LNCaP clone FGC (cell line): ENCODE results near the gene C11orf86.
"Not testable (repeated sequence)": the region's sequence is repeated elsewhere in the genome, so short reads cannot be mapped to it uniquely, and the experiment has no call there.

ENCODE experiments used
- DNase-seq: peaks from one replicate; pipeline ENCODE4 v3.0.0-alpha.2; 2011; ENCODE audit warnings: low read depth
- H3K4me3 ChIP-seq: 2 replicates; pipeline ENCODE4 v1.5.1; 2011; ENCODE audit warnings: mild to moderate bottlenecking, low read depth, low read length, control low read depth
- TF ChIP-seq, protein P1 (sequence below): IDR thresholded peaks from 2 replicates; pipeline ENCODE4 v1.5.1; 2012; ENCODE audit warnings: mild to moderate bottlenecking; ENCODE audit not compliant: control insufficient read depth, insufficient read depth; ENCODE audit errors: extremely low read depth

C11orf86 gene

DNA sequence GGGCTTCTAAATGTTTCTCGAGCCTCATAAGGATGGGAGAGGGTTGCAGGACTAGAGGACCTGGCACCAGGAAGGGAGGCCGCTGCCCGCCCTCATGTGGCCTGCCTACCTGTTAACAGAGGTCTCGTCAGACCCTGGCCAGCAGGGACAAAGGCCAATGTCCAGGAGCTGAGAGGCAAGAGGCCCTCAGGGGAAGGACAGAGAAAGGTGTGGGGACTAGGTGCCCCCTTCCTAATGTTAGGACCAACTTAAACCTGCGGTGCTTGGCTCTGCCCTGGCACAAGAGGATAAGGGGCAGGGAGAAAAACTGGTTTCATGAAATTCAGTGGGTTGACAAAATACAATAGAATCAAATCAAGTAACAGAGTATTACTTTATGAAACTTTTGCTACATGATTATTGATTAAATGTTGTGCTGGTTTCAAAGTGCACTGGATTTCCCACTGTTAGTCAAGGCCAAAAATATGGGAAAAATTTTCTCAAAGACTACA, 27.9 kb downstream of the C11orf86 start:
- TF ChIP-seq, protein P1, sequence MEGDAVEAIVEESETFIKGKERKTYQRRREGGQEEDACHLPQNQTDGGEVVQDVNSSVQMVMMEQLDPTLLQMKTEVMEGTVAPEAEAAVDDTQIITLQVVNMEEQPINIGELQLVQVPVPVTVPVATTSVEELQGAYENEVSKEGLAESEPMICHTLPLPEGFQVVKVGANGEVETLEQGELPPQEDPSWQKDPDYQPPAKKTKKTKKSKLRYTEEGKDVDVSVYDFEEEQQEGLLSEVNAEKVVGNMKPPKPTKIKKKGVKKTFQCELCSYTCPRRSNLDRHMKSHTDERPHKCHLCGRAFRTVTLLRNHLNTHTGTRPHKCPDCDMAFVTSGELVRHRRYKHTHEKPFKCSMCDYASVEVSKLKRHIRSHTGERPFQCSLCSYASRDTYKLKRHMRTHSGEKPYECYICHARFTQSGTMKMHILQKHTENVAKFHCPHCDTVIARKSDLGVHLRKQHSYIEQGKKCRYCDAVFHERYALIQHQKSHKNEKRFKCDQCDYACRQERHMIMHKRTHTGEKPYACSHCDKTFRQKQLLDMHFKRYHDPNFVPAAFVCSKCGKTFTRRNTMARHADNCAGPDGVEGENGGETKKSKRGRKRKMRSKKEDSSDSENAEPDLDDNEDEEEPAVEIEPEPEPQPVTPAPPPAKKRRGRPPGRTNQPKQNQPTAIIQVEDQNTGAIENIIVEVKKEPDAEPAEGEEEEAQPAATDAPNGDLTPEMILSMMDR: no peak
- DNase-seq: no peak

DNA sequence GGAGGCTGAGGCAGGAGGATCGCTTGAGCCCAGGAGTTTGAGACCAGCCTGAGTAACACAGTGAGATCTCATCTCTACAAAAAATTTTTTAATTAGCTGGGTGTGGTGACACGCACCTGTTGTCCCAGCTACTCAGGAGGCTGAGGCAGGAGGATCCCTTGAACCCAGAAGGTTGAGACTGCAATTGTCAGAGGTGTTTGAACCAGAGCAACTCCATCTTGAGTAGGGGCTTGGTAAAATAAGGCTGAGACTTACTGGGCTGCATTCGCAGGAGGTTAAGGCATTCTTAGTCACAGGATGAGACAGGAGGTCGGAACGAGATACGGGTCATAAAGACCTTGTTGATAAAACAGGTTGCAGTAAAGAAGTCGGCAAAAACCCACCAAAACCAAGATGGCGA, 30.1 kb downstream of the C11orf86 start:
- not testable (repeated sequence) for DNase-seq, H3K4me3 ChIP-seq

More for the DNA sequence above, 27.9 kb downstream of the C11orf86 start:
- no peak overlapping the region for H3K4me3 ChIP-seq

DNA sequence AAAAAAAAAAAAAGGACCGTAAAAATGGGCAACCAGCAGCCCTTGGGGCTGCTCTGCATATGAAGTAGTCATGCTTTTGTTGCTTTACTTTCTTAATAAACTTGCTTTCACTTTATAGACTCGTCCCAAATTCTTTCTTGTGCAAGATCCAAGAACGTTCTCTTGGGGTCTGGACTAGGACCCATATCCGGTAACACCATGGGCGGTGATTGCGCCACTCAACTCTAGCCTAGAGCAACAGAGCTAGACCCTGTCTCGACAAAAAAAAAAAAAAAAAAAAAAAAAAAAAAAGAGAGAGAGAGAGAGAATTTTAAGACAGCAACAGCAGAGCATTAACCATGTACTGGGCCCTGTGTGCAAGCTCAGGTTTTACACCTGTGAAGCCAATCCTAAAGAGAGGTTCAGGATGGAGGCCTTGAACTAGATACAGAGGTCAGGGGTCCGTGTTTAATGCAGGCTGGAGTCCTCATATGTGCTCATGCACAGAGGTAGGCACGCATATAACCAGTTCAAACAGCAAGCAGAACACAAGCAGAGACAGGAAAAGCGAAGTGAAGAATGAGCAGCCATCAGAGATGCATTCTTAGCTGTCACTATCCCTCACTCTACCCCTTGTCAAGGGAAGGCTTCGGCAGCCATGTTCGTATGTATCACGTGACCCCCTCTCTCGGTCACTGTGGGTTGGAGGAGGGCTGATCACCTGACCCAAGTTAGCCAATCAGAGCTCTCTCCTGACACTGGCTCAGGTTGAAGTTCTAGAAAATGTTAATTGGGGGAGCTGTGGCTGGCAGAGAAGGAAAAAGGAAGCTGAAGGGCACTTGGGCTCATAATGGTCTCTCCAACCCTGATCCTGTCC, 31.2 kb downstream of the C11orf86 start:
- H3K4me3 ChIP-seq: no peak overlapping the region
- TF ChIP-seq, protein P1: no peak
- no peak for DNase-seq

DNA sequence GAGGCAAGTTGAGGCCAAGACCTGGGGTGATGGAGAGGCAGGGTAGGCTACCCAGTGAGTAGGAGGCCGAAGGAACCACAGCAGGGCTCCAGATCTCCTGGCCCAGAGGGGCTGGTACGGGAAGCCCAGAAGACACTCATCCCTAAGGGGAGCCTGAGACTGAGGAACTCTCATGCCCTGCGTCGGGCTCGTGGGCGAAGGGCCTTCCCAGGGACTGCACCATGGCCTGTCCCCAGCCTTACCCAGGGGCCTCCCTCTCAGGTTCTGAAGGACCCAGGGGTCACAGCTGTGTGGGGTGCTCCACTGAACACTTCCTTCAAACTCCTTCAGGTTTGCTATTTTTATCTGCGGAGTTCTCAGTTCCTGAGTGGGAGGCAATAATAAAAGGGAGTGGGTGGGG, 32.0 kb downstream of the C11orf86 start:
- TF ChIP-seq, protein P1: no peak
- no peak overlapping the region for H3K4me3 ChIP-seq
- DNase-seq: no peak

DNA sequence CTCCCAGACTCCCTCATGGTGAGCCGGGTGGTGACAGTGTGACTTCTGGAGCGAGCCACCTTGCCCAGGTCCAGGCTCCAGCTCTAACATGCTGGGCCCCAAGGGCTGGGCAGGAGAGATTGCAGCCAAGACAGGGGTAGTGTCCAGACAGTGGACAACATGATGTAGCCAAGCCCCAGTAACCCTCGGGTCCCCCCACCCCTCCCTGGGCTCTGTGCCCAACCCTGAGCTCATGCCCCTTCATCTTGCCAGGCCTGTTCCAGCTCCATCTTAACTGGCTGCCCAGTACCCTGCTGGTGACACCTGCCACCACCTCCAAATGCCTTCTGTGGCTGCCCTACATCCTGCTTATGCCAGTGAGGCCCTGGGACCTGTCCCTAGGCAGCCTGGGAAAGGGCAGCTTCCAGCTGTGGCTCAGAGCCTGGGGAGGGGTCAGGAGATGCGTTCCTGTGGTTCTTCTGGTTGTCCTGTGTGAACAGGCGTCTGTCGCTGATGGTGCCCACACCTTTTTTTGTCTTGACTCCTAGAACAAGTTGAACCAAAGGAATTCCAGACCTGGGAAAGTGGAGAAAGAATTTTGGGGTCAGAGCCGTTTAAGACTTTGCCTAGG, 35.3 kb downstream of the C11orf86 start:
- DNase-seq: no peak
- H3K4me3 ChIP-seq: no peak overlapping the region
- TF ChIP-seq, protein P1: no peak

DNA sequence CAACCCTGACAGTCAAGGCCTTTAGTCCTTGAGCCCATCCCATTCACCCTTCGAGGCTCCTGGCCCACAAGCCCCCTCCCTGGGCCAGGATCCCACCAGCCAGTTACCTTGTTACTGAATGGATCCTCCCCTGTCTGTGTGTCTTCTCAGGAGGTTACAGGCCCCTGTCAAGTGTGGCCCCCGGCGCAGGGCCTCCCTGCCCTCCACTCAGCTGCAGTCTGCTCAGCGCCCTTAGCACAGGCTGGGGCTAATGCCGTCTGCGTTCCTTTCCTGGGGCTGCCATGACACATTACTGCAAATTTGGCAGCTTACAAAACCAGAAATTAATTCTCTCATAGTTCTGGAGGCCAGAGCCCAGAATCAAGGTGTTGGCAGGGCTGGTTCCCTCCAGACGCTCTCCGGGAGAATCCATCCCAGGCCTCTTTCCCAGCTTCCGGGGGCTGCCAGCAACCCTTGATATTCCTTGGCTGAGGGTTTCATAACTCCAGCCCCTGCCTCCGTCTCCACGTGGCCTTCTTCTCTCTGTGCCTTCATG, 38.5 kb downstream of the C11orf86 start:
- DNase-seq: no peak
- no peak overlapping the region for H3K4me3 ChIP-seq
- TF ChIP-seq, protein P1: no peak

DNA sequence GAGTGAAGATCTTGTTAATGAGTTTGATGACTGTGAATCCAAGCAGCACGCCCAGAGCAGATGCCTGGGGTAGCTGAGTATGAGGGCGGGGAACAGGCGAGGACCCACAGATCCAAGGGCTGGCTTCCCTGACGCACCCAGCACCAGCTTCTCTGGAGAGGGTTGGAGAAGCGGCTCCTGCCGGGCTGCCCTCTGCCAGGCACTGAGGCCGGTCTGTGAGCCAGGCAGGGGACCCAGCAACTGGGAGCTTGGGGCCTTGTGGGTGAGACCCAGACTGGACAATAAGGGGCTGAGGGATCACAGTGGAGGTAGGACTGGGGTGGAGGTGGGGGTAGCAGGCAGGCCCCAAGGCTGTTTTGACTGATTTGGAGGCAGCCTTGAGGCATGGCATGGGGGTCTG, 39.2 kb downstream of the C11orf86 start:
- no peak overlapping the region for H3K4me3 ChIP-seq
- TF ChIP-seq, protein P1: no peak
- DNase-seq: no peak
